Hematopoietic multipotent progenitor cell treated with erythropoietin and hydrocortisone succinate and interleukin-3 and kit ligand, for 15 days (in vitro differentiated cells): ENCODE data around the gene GPC2.

Source experiments
- DNase-seq: peaks from one replicate; pipeline ENCODE4 v3.0.0-alpha.2; 2015; ENCODE audit warnings: low spot score

The GPC2 gene

DNA sequence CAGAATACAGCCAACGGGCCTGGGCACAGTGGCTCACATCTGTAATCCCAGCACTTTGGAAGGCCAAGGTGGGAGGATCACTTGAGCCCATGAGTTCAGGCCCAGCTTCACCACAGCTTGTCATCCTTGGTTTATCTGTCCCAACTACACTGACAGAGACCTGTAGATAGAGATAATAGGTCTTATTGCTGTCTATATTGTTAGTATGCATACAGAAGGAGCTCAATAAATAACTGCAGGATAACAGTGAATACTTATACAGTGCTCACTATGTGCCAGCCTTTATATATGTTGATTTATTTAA lies 56.5 kb downstream of the GPC2 start:
- DNase-seq = no peak

GRCh38 chr7:100119970-100120732 lies 57.0 kb downstream of the GPC2 start:
- peak; percentile 60 for DNase-seq
